HG03457 (cell line): ENCODE measurements around the gene ITPKB.

Experiments
- ATAC-seq: cut with Tn5 transposase; IDR thresholded peaks from one replicate; pipeline ENCODE4 v1.9.1; 2021; ENCODE audit warnings: moderate number of reproducible peaks; ENCODE audit not compliant: unreplicated experiment

The ITPKB gene

GRCh38 chr1:226708342-226708780 is 30.7 kb downstream of the ITPKB start:
- no peak for ATAC-seq

GRCh38 chr1:226706684-226707083 is 32.4 kb downstream of the ITPKB start:
- no peak for ATAC-seq

- no peak for ATAC-seq
Measured at GRCh38 chr1:226704169-226704937, 34.7 kb downstream of the ITPKB start.

GRCh38 chr1:226702957-226703831 is 35.9 kb downstream of the ITPKB start:
- peak; percentile 63 for ATAC-seq

GRCh38 chr1:226702318-226702956 is 36.6 kb downstream of the ITPKB start:
- ATAC-seq, result no peak

- ATAC-seq, result no peak
Measured at GRCh38 chr1:226700861-226701260, 38.2 kb downstream of the ITPKB start.

- ATAC-seq, result no peak
Measured at GRCh38 chr1:226699166-226699565, 39.9 kb downstream of the ITPKB start.

GRCh38 chr1:226698659-226699058 is 40.4 kb downstream of the ITPKB start:
- ATAC-seq, result no peak

- no peak for ATAC-seq
Measured at GRCh38 chr1:226697929-226698544, 41.0 kb downstream of the ITPKB start.

GRCh38 chr1:226697151-226697928 is 41.7 kb downstream of the ITPKB start:
- ATAC-seq, result peak; percentile 42

GRCh38 chr1:226696547-226696946 is 42.5 kb downstream of the ITPKB start:
- no peak for ATAC-seq

GRCh38 chr1:226695335-226695900 is 43.7 kb downstream of the ITPKB start:
- no peak for ATAC-seq

- no peak for ATAC-seq
Measured at GRCh38 chr1:226692823-226693222, 46.3 kb downstream of the ITPKB start.

GRCh38 chr1:226692051-226692792 is 46.9 kb downstream of the ITPKB start:
- no peak for ATAC-seq

GRCh38 chr1:226691247-226691646 is 47.8 kb downstream of the ITPKB start:
- no peak for ATAC-seq

GRCh38 chr1:226690460-226690982 is 48.6 kb downstream of the ITPKB start:
- ATAC-seq, result no peak

GRCh38 chr1:226688808-226689207 is 50.3 kb downstream of the ITPKB start:
- ATAC-seq, result no peak

GRCh38 chr1:226688056-226688748 is 50.9 kb downstream of the ITPKB start:
- no peak for ATAC-seq
